Trophoblast cell (in vitro differentiated cells and primary cell): Measurements from ENCODE around the gene APRT.

ENCODE experiments used
- DNase-seq, 2 donors: peaks; one replicate each; pipeline ENCODE4 v3.0.0-alpha.2; 2016
- H2AFZ ChIP-seq: 2 replicates; pipeline ENCODE4 v1.6.1; 2013; ENCODE audit warnings: low read length, moderate library complexity, mild to moderate bottlenecking; ENCODE audit not compliant: insufficient read depth, poor library complexity
- H2AK5ac ChIP-seq: 2 replicates; pipeline ENCODE4 v1.6.1; 2013; ENCODE audit warnings: mild to moderate bottlenecking, low read length
- H2BK120ac ChIP-seq: 2 replicates; pipeline ENCODE4 v1.6.1; 2013; ENCODE audit warnings: low read length, mild to moderate bottlenecking, moderate library complexity; ENCODE audit not compliant: insufficient read depth, poor library complexity
- H2BK12ac ChIP-seq: 2 replicates; pipeline ENCODE4 v1.6.1; 2013; ENCODE audit warnings: mild to moderate bottlenecking, low read length, moderate library complexity
- H2BK5ac ChIP-seq: 2 replicates; pipeline ENCODE4 v1.6.1; 2013; ENCODE audit warnings: low read length, low read depth, moderate library complexity, mild to moderate bottlenecking; ENCODE audit not compliant: poor library complexity
- H3K14ac ChIP-seq: 2 replicates; pipeline ENCODE4 v1.6.1; 2013; ENCODE audit warnings: mild to moderate bottlenecking, low read length
- H3K18ac ChIP-seq: 2 replicates; pipeline ENCODE4 v1.6.1; 2013; ENCODE audit warnings: mild to moderate bottlenecking, low read length
- H3K23ac ChIP-seq: 2 replicates; pipeline ENCODE4 v1.6.1; 2013; ENCODE audit warnings: low read length
- H3K27ac ChIP-seq: 2 replicates; pipeline ENCODE4 v1.5.1; 2013; ENCODE audit warnings: low read depth, mild to moderate bottlenecking, inconsistent platforms, low read length, moderate library complexity
- H3K27me3 ChIP-seq: 2 replicates; pipeline ENCODE4 v1.6.1; 2013; ENCODE audit warnings: inconsistent platforms, mild to moderate bottlenecking, low read length, moderate library complexity; ENCODE audit not compliant: insufficient read depth
- H3K36me3 ChIP-seq, 2 experiments: 1 replicate in 1 of 2; 2 replicates in 1 of 2; pipeline ENCODE4 v1.6.1; 2013; ENCODE audit warnings: low read length in 2 of 2, mild to moderate bottlenecking in 2 of 2, moderate library complexity in 1 of 2; ENCODE audit not compliant: insufficient read depth in 2 of 2, control insufficient read depth in 1 of 2
- H3K4ac ChIP-seq: 2 replicates; pipeline ENCODE4 v1.6.1; 2013; ENCODE audit warnings: low read depth, mild to moderate bottlenecking, low read length, moderate library complexity
- H3K4me1 ChIP-seq, 2 experiments: 1 replicate in 1 of 2; 2 replicates in 1 of 2; pipeline ENCODE4 v1.6.1; 2013; ENCODE audit warnings: low read length in 2 of 2, mild to moderate bottlenecking in 2 of 2, moderate library complexity in 1 of 2; ENCODE audit not compliant: insufficient read depth in 2 of 2, control insufficient read depth in 1 of 2
- H3K4me2 ChIP-seq: 2 replicates; pipeline ENCODE4 v1.6.1; 2013; ENCODE audit warnings: inconsistent platforms, mild to moderate bottlenecking, low read length, moderate library complexity
- H3K4me3 ChIP-seq: 2 replicates; pipeline ENCODE4 v1.5.1; 2013; ENCODE audit warnings: mild to moderate bottlenecking, low read depth, low read length, inconsistent platforms
- H3K79me1 ChIP-seq: one replicate; pipeline ENCODE4 v1.6.1; 2013; ENCODE audit warnings: low read length
- H3K79me2 ChIP-seq: 2 replicates; pipeline ENCODE4 v1.6.1; 2013; ENCODE audit warnings: low read length, mild to moderate bottlenecking; ENCODE audit not compliant: control insufficient read depth, insufficient read depth, poor library complexity
- H3K9ac ChIP-seq: 2 replicates; pipeline ENCODE4 v1.6.1; 2013; ENCODE audit warnings: mild to moderate bottlenecking, low read length
- H3K9me3 ChIP-seq: 2 replicates; pipeline ENCODE4 v1.6.1; 2013; ENCODE audit warnings: low read depth, mild to moderate bottlenecking, control low read depth, inconsistent platforms, low read length; ENCODE audit not compliant: insufficient read depth
- H4K12ac ChIP-seq: 2 replicates; pipeline ENCODE4 v1.6.1; 2013; ENCODE audit warnings: low read depth, mild to moderate bottlenecking, low read length, moderate library complexity
- H4K8ac ChIP-seq: 2 replicates; pipeline ENCODE4 v1.6.1; 2013; ENCODE audit warnings: low read depth, mild to moderate bottlenecking, low read length, moderate library complexity
- H4K91ac ChIP-seq: one replicate; pipeline ENCODE4 v1.6.1; 2013; ENCODE audit warnings: low read depth, mild to moderate bottlenecking, low read length, moderate library complexity
- WGBS: extraction: QIAGEN DNeasy Blood & Tissue Kit; methylation state at CpG from one replicate; pipeline ENCODE4 v1.1.7; 2013; ENCODE audit warnings: missing lambda C conversion rate; ENCODE audit not compliant: insufficient read length, insufficient coverage; ENCODE audit errors: extremely low coverage; 5-methylcytosine and 5-hydroxymethylcytosine counted together

Gene APRT

DNA sequence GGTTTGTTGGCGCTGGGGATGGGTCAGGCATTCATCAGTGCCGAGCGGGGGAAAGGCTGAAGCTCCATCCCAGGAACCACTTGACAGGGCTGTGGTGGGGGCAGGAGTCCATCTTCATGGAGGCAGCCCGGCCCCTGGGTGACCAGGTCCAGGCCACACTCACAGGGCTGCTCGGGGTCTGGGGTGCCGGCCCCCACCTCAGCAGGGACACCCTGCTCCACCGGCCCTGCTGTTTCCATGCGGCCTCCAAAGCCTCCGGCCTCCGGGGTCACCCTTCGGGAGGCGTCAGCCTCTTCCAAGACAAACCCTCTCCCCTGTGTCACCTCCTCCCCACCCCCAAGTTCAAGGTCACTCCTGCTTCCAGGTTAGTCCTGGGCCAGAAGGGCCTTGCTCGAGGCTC lies 22.9 kb upstream of the APRT start:
- H2AK5ac ChIP-seq = no peak overlapping the region
- no peak overlapping the region for H2AFZ ChIP-seq
- no peak overlapping the region for H3K18ac ChIP-seq
- no peaks in the 10 kb centered on the region for H3K4me1 ChIP-seq
- H4K8ac ChIP-seq = no peak overlapping the region
- H3K23ac ChIP-seq = no peak overlapping the region
- H2BK120ac ChIP-seq = no peak overlapping the region
- no peaks in the 10 kb centered on the region for H3K79me2 ChIP-seq
- H2BK5ac ChIP-seq = no peak overlapping the region
- WGBS = no CpG with 5 or more reads among the region's 13 CpGs
- H3K14ac ChIP-seq = no peak overlapping the region
- peaks cover 24 to 25% of the 10 kb centered on the region in 2 experiments for H3K36me3 ChIP-seq
- no peak overlapping the region for H3K4me3 ChIP-seq
- DNase-seq = no peak
- no peak overlapping the region for H4K91ac ChIP-seq
- no peak overlapping the region for H4K12ac ChIP-seq
- no peak overlapping the region for H3K27ac ChIP-seq
- no peak overlapping the region for H3K4ac ChIP-seq
- H3K9ac ChIP-seq = no peak overlapping the region
- H3K4me2 ChIP-seq = no peak overlapping the region
- no peaks in the 10 kb centered on the region for H3K79me1 ChIP-seq
- H3K27me3 ChIP-seq = no peaks in the 10 kb centered on the region
- no peak overlapping the region for H2BK12ac ChIP-seq
- H3K9me3 ChIP-seq = no peaks in the 10 kb centered on the region

DNA sequence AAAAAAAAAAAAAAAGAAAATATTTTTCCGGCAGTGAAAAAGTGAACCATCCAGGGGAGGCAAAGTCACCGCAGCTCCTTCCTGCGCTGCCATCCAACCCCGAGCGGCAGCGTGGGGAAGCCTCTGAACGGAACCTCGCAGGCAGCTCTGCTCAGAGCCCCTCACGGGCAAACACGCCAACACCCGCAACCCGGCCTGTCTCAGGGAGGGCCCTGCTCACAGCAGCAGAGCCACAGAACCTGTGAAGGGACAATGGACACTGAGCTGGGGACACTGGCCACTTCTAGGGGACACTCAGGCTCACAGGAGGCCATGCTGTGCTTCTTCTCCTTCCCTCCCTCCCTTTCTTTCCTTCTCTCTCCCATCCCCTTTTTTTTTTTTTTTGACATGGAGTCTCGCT lies 21.4 kb upstream of the APRT start:
- no peak overlapping the region for H3K23ac ChIP-seq
- no peaks in the 10 kb centered on the region for H3K4me1 ChIP-seq
- H3K4me3 ChIP-seq = no peak overlapping the region
- no peak overlapping the region for H2AFZ ChIP-seq
- no peak overlapping the region for H3K18ac ChIP-seq
- no peak overlapping the region for H3K4me2 ChIP-seq
- no CpG with 5 or more reads among the region's 13 CpGs for WGBS
- no peak overlapping the region for H2BK12ac ChIP-seq
- no peak overlapping the region for H3K14ac ChIP-seq
- no peak overlapping the region for H4K12ac ChIP-seq
- H2AK5ac ChIP-seq = no peak overlapping the region
- no peaks in the 10 kb centered on the region for H3K79me1 ChIP-seq
- H3K27ac ChIP-seq = no peak overlapping the region
- H3K79me2 ChIP-seq = no peaks in the 10 kb centered on the region
- no peaks in the 10 kb centered on the region for H3K27me3 ChIP-seq
- no peak overlapping the region for H4K8ac ChIP-seq
- H4K91ac ChIP-seq = no peak overlapping the region
- no peak overlapping the region for H2BK120ac ChIP-seq
- no peak overlapping the region for H2BK5ac ChIP-seq
- no peak for DNase-seq
- H3K9ac ChIP-seq = no peak overlapping the region
- H3K9me3 ChIP-seq = no peaks in the 10 kb centered on the region
- H3K36me3 ChIP-seq = peaks cover 17 to 21% of the 10 kb centered on the region in 2 experiments
- no peak overlapping the region for H3K4ac ChIP-seq

DNA sequence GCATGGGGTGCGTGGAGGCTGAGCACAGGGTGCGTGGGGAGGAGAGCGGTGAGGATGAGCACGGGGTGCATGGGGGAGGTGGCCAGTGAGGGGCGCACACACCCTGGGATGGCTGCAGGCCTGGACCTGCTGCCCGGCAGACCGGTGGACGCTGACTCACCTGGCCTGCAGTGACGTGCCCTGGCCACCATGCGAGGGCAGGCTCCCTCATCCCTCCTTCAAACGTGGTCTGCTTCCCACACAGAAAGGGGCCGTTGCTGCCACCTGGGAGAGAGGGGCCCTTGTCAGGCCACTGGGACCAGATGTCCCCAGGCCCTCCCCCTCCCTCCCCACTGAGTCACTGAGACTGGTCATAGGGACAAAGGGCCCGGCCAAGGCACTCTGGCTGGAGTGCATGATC lies 20.1 kb upstream of the APRT start:
- no peak overlapping the region for H3K4me2 ChIP-seq
- H4K91ac ChIP-seq = no peak overlapping the region
- WGBS = no CpG with 5 or more reads among the region's 13 CpGs
- H2BK5ac ChIP-seq = no peak overlapping the region
- H3K9me3 ChIP-seq = no peaks in the 10 kb centered on the region
- peaks cover 17 to 22% of the 10 kb centered on the region in 2 experiments for H3K36me3 ChIP-seq
- H3K79me1 ChIP-seq = no peaks in the 10 kb centered on the region
- H3K14ac ChIP-seq = no peak overlapping the region
- no peaks in the 10 kb centered on the region for H3K4me1 ChIP-seq
- no peak overlapping the region for H2BK12ac ChIP-seq
- H3K18ac ChIP-seq = no peak overlapping the region
- no peaks in the 10 kb centered on the region for H3K27me3 ChIP-seq
- no peak overlapping the region for H3K4me3 ChIP-seq
- H3K4ac ChIP-seq = no peak overlapping the region
- H3K27ac ChIP-seq = no peak overlapping the region
- DNase-seq = peak in 1 of 2 donors; percentile 24
- no peak overlapping the region for H4K12ac ChIP-seq
- no peak overlapping the region for H2AFZ ChIP-seq
- no peaks in the 10 kb centered on the region for H3K79me2 ChIP-seq
- no peak overlapping the region for H4K8ac ChIP-seq
- H2BK120ac ChIP-seq = no peak overlapping the region
- no peak overlapping the region for H3K23ac ChIP-seq
- no peak overlapping the region for H3K9ac ChIP-seq
- no peak overlapping the region for H2AK5ac ChIP-seq

DNA sequence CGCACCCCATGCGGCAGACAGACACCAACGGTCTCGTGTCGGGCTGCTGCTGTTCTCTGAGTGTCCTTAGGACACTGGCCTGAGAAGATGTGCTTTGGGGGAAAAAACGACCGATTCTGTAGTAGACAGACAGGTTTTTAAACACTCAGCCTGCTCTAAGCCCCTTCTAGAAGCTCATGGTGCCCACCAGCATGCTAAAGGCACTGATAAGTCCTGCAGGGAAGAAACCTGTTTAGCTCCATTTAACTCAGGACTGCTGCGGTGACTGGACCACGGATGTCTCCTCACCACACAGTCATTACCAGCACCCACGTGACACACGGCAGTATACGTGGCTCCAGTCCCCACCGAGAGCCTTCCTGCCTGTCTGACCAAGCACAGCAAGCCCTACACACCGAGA lies 19.1 kb upstream of the APRT start:
- H3K23ac ChIP-seq = no peak overlapping the region
- no peak overlapping the region for H4K91ac ChIP-seq
- no peak overlapping the region for H3K9ac ChIP-seq
- H4K12ac ChIP-seq = no peak overlapping the region
- H3K4me1 ChIP-seq = no peaks in the 10 kb centered on the region
- H3K4me3 ChIP-seq = no peak overlapping the region
- no peak overlapping the region for H2BK12ac ChIP-seq
- no peak overlapping the region for H3K4ac ChIP-seq
- DNase-seq = no peak
- no peak overlapping the region for H2BK120ac ChIP-seq
- H3K27me3 ChIP-seq = no peaks in the 10 kb centered on the region
- H2AFZ ChIP-seq = no peak overlapping the region
- no peak overlapping the region for H3K18ac ChIP-seq
- H3K4me2 ChIP-seq = no peak overlapping the region
- H2AK5ac ChIP-seq = no peak overlapping the region
- H3K14ac ChIP-seq = no peak overlapping the region
- no peaks in the 10 kb centered on the region for H3K79me1 ChIP-seq
- H3K79me2 ChIP-seq = no peaks in the 10 kb centered on the region
- no CpG with 5 or more reads among the region's 14 CpGs for WGBS
- no peak overlapping the region for H2BK5ac ChIP-seq
- no peak overlapping the region for H4K8ac ChIP-seq
- H3K27ac ChIP-seq = no peak overlapping the region
- peaks cover 17 to 23% of the 10 kb centered on the region in 2 experiments for H3K36me3 ChIP-seq
- H3K9me3 ChIP-seq = no peaks in the 10 kb centered on the region
